SU-DHL-6 (cell line): ENCODE measurements around the gene C18orf32.

ENCODE experiments used
- EZH2phosphoT487 ChIP-seq: fragments of 200-600 bp; sonication (generic), shearing (Covaris generic); conservative IDR thresholded peaks from 2 replicates; pipeline ENCODE4 v1.6.1; 2018; ENCODE audit warnings: mild to moderate bottlenecking, antibody characterized with exemption, low read length, moderate library complexity, mixed read lengths
- TF ChIP-seq, protein P1 (sequence below): fragments of 200-600 bp; sonication (generic); IDR thresholded peaks from one replicate; pipeline ENCODE4 v1.5.1; 2017; ENCODE audit warnings: antibody characterized with exemption, mild to moderate bottlenecking, low read length, moderate library complexity; ENCODE audit not compliant: insufficient read depth, poor library complexity, severe bottlenecking

DNA sequence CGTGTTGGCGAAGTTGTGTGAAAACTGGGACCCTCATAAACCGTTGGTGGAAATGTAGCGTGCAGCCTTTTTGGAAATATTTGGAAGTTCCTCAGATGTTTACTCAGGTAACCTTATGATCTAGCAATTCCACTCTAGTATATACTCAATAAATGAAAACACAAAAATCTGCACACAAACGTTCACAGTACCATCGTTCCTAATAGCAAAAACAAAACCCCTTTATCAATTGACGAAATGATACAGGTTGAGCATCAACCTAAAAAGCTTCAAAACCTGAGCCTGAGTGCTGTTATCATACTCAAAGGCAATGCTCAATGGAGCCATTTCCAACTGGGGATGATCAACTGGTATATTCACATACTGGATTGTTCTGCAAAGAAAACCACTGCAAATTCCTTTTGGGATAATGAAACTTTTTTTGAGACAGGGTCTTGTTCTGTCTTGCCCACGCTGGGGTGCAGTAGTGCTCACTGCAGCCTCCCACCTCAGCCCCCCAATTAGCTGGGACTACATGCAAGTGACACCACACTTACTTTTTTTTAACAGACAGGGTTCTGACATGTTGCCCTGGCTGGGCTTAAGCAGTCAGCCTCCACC is 777 bp upstream of the C18orf32 start:
- TF ChIP-seq, protein P1, sequence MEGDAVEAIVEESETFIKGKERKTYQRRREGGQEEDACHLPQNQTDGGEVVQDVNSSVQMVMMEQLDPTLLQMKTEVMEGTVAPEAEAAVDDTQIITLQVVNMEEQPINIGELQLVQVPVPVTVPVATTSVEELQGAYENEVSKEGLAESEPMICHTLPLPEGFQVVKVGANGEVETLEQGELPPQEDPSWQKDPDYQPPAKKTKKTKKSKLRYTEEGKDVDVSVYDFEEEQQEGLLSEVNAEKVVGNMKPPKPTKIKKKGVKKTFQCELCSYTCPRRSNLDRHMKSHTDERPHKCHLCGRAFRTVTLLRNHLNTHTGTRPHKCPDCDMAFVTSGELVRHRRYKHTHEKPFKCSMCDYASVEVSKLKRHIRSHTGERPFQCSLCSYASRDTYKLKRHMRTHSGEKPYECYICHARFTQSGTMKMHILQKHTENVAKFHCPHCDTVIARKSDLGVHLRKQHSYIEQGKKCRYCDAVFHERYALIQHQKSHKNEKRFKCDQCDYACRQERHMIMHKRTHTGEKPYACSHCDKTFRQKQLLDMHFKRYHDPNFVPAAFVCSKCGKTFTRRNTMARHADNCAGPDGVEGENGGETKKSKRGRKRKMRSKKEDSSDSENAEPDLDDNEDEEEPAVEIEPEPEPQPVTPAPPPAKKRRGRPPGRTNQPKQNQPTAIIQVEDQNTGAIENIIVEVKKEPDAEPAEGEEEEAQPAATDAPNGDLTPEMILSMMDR, result no peak
- no peak for TF ChIP-seq EZH2phosphoT487
